Measurements from ENCODE around the gene NFILZ. TPM values are rescaled to one million over a fixed set of nuclear protein-coding genes. Genes with fewer than 3 reads are reported as not detected.

NFILZ gene
- total RNA-seq, 1 experiment from 2014 or later, result not detected

Other genes with a start within 250 kb of the NFILZ start
- gene RAB11B, start 240.3 kb upstream of the NFILZ start, total RNA-seq (2014; rRNA removed; shearing (Covaris generic)), result 9.9 and 11.8 TPM in 2 replicates
- 28.0 and 30.6 TPM in 2 replicates for gene MARCHF2, start 217.3 kb upstream of the NFILZ start, total RNA-seq (2014; rRNA removed; shearing (Covaris generic))
- gene HNRNPM, start 185.7 kb upstream of the NFILZ start, total RNA-seq (2014; rRNA removed; shearing (Covaris generic)), result 60.8 and 75.1 TPM in 2 replicates
- not detected in 2 replicates for gene PRAM1, start 128.0 kb upstream of the NFILZ start, total RNA-seq (2014; rRNA removed; shearing (Covaris generic))
- gene ZNF414, start 116.5 kb upstream of the NFILZ start, total RNA-seq (2014; rRNA removed; shearing (Covaris generic)), result 7.0 and 9.3 TPM in 2 replicates
- gene MYO1F, start 53.2 kb upstream of the NFILZ start, total RNA-seq (2014; rRNA removed; shearing (Covaris generic)), result 0.17 TPM in 1 of 2 replicates, not detected in the other
- 0.62 and 0.83 TPM in 2 replicates for gene ADAMTS10, start 19.9 kb upstream of the NFILZ start, total RNA-seq (2014; rRNA removed; shearing (Covaris generic))
- not detected in 2 replicates for gene ACTL9, start 68.2 kb downstream of the NFILZ start, total RNA-seq (2014; rRNA removed; shearing (Covaris generic))
- gene OR2Z1, start 91.0 kb downstream of the NFILZ start, total RNA-seq (2014; rRNA removed; shearing (Covaris generic)), result not detected in 2 replicates
- 16.5 and 25.7 TPM in 2 replicates for gene ZNF558, start 201.7 kb downstream of the NFILZ start, total RNA-seq (2014; rRNA removed; shearing (Covaris generic))
- gene MBD3L1, start 201.7 kb downstream of the NFILZ start, total RNA-seq (2014; rRNA removed; shearing (Covaris generic)), result not detected in 2 replicates

Data from H4 (cell line).